Panc1 (cell line): ENCODE measurements around the gene SMAD3. TPM values are rescaled to one million over a fixed set of nuclear protein-coding genes. Genes with fewer than 3 reads are reported as not detected.

Source experiments
- ATAC-seq: fragments of 200-7000 bp; cut with Tn5 transposase; 2 replicates; pipeline ENCODE4 v1.9.1; 2020; ENCODE audit warnings: mild to moderate bottlenecking, moderate library complexity
- BruUV-seq: library from RNA; stranded (reverse); fragments of 400-500 nt; replicated peaks from 2 replicates; lab custom pipeline; 2021; lab: Mats Ljungman, UMichigan
- CTCF ChIA-PET: fragments of 300-600 bp; sonication (Branson Sonifier 250); formaldehyde crosslinking; loops from one replicate; lab custom pipeline; 2022; ENCODE audit warnings: antibody characterized with exemption; lab: Charles Lee
- POLR2A ChIA-PET: fragments of 300-600 bp; sonication (Branson Sonifier 250); formaldehyde crosslinking; loops from one replicate; lab custom pipeline; 2022; ENCODE audit warnings: antibody characterized with exemption; lab: Charles Lee
- DNase-seq: peaks from one replicate; pipeline ENCODE4 v3.0.0-alpha.2; 2010; ENCODE audit warnings: low read depth, low spot score
- H3K27ac ChIP-seq: 2 replicates; pipeline ENCODE4 v1.5.1; 2011; ENCODE audit warnings: mild to moderate bottlenecking, low read length, inconsistent platforms
- H3K27me3 ChIP-seq: fragments of 200-500 bp; sonication (Bioruptor generic); 2 replicates; pipeline ENCODE4 v1.6.0; 2014; ENCODE audit warnings: low read length, inconsistent platforms; ENCODE audit not compliant: control insufficient read depth, insufficient read depth
- H3K36me3 ChIP-seq: fragments of 200-500 bp; sonication (Bioruptor generic); 2 replicates; pipeline ENCODE4 v1.5.1; 2014; ENCODE audit warnings: inconsistent platforms, mild to moderate bottlenecking, low read length, moderate library complexity; ENCODE audit not compliant: control insufficient read depth, insufficient read depth
- H3K4me1 ChIP-seq: 2 replicates; pipeline ENCODE4 v1.5.1; 2011; ENCODE audit warnings: inconsistent platforms, mild to moderate bottlenecking, low read length, moderate library complexity; ENCODE audit not compliant: control insufficient read depth, insufficient read depth
- H3K4me3 ChIP-seq, 2 experiments: 2 replicates each; pipeline ENCODE4 v1.5.1; 2011 to 2012; ENCODE audit warnings: low read depth in 2 of 2, low read length in 2 of 2, mild to moderate bottlenecking in 2 of 2, inconsistent platforms in 1 of 2, moderate library complexity in 1 of 2
- H3K9me3 ChIP-seq: fragments of 200-500 bp; sonication (Bioruptor generic); 2 replicates; pipeline ENCODE4 v1.5.1; 2014; ENCODE audit warnings: low read depth, mild to moderate bottlenecking, inconsistent platforms, low read length, moderate library complexity; ENCODE audit not compliant: control insufficient read depth, insufficient read depth
- CTCF ChIP-seq: fragments of 450-650 bp; IDR thresholded peaks from 2 replicates; pipeline ENCODE4 v1.5.1; 2017; ENCODE audit warnings: mild to moderate bottlenecking
- POLR2AphosphoS5 ChIP-seq: IDR thresholded peaks from 2 replicates; pipeline ENCODE4 v1.6.1; 2012; ENCODE audit warnings: mild to moderate bottlenecking, low read depth, low read length, moderate library complexity
- REST ChIP-seq, 2 experiments: IDR thresholded peaks; 2 replicates each; pipeline ENCODE4 v1.6.1; 2011 to 2012; ENCODE audit warnings: low read depth in 2 of 2, control low read depth in 1 of 2, low read length in 1 of 2, mild to moderate bottlenecking in 1 of 2, moderate library complexity in 1 of 2; ENCODE audit not compliant: insufficient read depth in 1 of 2
- SIN3A ChIP-seq: IDR thresholded peaks from 2 replicates; pipeline ENCODE4 v1.6.1; 2012; ENCODE audit warnings: low read depth, mild to moderate bottlenecking, low read length, moderate library complexity, borderline replicate concordance; ENCODE audit not compliant: insufficient read depth
- TCF7L2 ChIP-seq: IDR thresholded peaks from 2 replicates; pipeline ENCODE4 v1.6.1; 2011; ENCODE audit warnings: mild to moderate bottlenecking, low read depth, low read length, inconsistent platforms
- in situ Hi-C: cut with HindIII; loops from 2 replicates; pipeline ENCODE4 v1.10.0; 2016; ENCODE audit warnings: low sequenced_read_pairs, low pct_unique_long_range_greater_than_20kb
- intact Hi-C: fragments of 100-400 bp; cut with micrococcal nuclease; formaldehyde crosslinking; loops from one replicate; pipeline ENCODE4 v1.10.0; 2022; ENCODE audit not compliant: unreplicated experiment
- total RNA-seq: library from RNA; stranded (reverse); gene quantifications from one replicate; pipeline ENCODE4 v1.2.1, GENCODE V29; 2021; ENCODE audit not compliant: unreplicated experiment

The SMAD3 gene
- total RNA-seq, 1 experiment from 2014 or later = 394 TPM

GRCh38 chr15:67240235-67241131 is 175.1 kb downstream of the SMAD3 start:
- Histone ChIP-seq H3K27ac (peak overlapping the region; percentile 59), H3K36me3 (peaks cover 2% of the 10 kb centered on the region; the same call in 1 of the 2 replicates), H3K9me3 (no peaks in the 10 kb centered on the region), H3K27me3 (no peaks in the 10 kb centered on the region), H3K4me3 (no peak overlapping the region), H3K4me1 (peaks cover 37% of the 10 kb centered on the region)
- no TSS peak for BruUV-seq
- ATAC-seq (peak; percentile 91), DNase-seq (no peak)
- intact Hi-C loops = loop anchor here (10.0 kb wide), 1 partner anchor 594 kb away; no protein-coding TSS in a partner anchor
- ChIA-PET CTCF (interaction anchor here (0.6 to 1.2 kb wide), 3 partner anchors 176 to 296 kb away, joined by 3 read pairs; no protein-coding TSS in a partner anchor), POLR2A (no interaction called here)
- in situ Hi-C loops = no loop called here
- TF ChIP-seq REST (IDR thresholded peaks at IDR 0.05; ENCODE audit: insufficient read depth in 1 of 2, low read depth in 2 of 2, low read length in 1 of 2) (no peak), SIN3A (no peak), CTCF (peak; percentile 72)

- in situ Hi-C loops = no loop called here
- no TSS peak for BruUV-seq
- CTCF ChIA-PET = interaction anchor here (0.6 to 1.2 kb wide), 2 partner anchors 175 to 192 kb away, joined by 3 read pairs; no protein-coding TSS in a partner anchor
- H3K36me3 ChIP-seq = no peaks in the 10 kb centered on the region
- no peaks in the 10 kb centered on the region for H3K9me3 ChIP-seq
- no peaks in the 10 kb centered on the region for H3K27me3 ChIP-seq
- intact Hi-C loops = loop anchor here (10.0 kb wide), 1 partner anchor 594 kb away; no protein-coding TSS in a partner anchor
- POLR2A ChIA-PET = no interaction called here
- DNase-seq = no peak
- no peak overlapping the region for H3K4me3 ChIP-seq
- H3K27ac ChIP-seq = no peak overlapping the region
- TF ChIP-seq REST (IDR thresholded peaks at IDR 0.05; ENCODE audit: insufficient read depth in 1 of 2, low read depth in 2 of 2, low read length in 1 of 2) (no peak), TCF7L2 (no peak), SIN3A (no peak), CTCF (no peak), POLR2AphosphoS5 (no peak)
- peaks cover 37% of the 10 kb centered on the region for H3K4me1 ChIP-seq
- ATAC-seq = no peak
Observed at GRCh38 chr15:67241132-67241855, 175.9 kb downstream of the SMAD3 start.
